ENCODE measurements around the gene SLC4A5.
"Not testable (repeated sequence)": the region's sequence is repeated elsewhere in the genome, so short reads cannot be mapped to it uniquely, and the experiment has no call there.

The SLC4A5 gene

DNA sequence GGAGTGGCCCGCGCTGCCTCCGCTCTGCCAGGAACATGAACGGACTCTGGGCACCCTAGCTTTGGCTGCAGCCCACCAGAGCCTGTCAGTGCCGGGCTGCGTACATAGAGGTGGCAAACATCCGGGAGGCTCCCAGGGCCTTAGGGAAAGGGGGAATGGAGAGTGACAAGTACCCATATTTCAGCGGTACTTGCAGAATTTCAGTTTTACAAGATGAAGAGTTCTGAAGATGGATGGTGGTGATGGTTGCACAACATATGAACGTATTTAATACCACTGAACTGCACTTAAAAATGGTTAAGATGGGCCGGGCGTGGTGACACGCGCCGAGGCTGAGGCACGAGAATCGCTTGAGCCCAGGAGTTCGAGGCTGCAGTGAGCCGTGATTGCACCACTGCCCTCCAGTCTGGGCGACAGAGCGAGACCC lies 143.9 kb downstream of the SLC4A5 start:
- DNase-seq (ENCODE audit: low spot score), result no peak

DNA sequence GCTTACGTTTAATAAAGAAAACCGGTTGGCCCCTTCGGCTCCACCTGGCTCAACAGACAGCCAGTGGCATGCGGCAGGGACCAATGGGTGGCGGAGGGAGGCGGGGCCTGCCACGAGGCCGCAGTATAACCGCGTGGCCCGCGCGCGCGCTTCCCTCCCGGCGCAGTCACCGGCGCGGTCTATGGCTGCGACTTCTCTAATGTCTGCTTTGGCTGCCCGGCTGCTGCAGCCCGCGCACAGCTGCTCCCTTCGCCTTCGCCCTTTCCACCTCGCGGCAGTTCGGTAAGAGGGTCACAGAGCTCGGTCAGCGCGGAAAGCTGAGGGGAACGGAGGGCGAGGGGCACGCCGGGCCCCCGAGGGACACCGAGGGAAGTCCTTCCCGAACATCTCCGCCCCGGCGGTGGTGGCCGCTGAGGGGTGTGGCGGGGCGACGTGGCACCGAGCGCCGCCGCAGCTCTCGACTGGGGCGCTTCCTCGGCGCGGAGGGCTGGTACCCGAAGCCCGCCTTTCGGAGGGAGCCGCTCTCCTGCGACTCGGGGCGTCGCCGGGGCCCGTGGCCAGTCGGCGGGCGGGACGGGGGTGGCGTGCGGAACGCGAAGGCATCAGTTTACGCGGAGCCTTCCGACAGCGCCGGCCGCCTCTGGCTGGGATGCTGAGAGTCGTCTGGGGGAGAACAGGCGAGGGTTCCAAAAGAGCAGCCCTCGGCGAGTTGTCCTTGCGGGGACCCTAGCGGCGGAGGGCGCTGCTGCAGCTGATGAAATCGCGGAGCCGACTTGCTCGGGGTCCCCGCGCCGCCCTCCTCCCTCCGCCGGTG lies 144.5 kb downstream of the SLC4A5 start, which contains the start of gene MTHFD2:
Gene MTHFD2 (plus strand): TSS at position 155 of the 814 bp plus-strand sequence. CDS start 27 bp downstream, at position 182.
- DNase-seq (ENCODE audit: low spot score), result peak; percentile 91

DNA sequence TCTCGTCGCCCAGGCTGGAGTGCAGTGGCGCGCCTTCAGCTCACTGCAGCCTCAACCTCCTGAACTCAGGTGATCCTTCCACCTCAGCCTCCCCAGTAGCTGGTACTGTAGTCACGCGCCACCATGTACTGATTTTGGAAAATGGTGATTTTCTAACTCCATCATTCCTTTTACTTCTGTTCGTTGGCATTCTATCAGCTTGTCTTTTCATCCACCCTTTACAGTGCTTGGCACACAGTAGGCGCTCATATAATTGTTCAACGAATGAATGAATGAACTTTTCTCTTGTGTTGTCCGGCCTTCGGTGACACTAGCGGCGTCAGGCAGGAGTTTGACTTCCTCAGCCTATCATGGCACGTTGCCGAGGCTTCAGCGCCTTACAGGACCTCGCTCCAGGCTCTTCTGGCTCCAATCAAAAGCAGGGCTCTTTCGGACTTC lies 145.2 kb downstream of the SLC4A5 start:
- no peak for DNase-seq (ENCODE audit: low spot score)

DNA sequence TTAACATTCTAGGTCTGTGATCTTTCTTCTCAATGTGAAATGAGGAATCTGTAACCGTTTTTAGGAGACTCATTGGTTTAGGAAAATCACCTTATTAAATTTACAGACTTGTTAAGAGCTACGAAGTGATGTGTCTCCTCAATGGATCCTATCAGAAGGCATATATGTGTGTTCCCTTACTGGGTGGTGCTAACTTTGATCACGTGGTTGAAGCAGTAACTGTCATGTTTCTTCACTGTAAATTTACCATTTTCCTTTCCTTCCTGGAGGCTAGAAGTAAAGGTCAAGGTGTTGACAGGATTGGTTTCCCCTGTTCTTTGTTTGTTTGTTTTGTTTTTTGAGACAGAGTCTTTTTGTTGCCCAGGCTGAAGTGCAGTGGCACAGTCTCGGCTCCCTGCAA lies 146.2 kb downstream of the SLC4A5 start:
- DNase-seq (ENCODE audit: low spot score), result no peak

DNA sequence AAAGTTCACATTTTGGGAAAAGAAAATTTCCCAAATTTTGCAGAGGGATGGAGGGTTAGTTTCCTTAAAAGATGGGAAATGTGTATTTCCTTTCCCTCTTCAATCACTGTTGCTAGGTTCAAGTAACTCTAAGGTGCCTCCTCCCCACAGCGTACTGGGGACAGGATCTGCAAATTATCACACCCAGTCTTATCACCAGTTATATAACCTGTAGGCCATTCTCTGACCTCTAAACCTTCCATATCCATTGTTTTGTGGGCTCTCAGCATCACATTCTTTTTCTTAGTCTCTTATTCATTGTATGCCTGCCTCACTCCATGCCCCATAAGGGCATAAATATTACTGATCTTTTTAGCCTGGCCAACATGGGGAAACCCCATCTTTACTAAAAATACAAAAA lies 148.4 kb downstream of the SLC4A5 start:
- no peak for DNase-seq (ENCODE audit: low spot score)

DNA sequence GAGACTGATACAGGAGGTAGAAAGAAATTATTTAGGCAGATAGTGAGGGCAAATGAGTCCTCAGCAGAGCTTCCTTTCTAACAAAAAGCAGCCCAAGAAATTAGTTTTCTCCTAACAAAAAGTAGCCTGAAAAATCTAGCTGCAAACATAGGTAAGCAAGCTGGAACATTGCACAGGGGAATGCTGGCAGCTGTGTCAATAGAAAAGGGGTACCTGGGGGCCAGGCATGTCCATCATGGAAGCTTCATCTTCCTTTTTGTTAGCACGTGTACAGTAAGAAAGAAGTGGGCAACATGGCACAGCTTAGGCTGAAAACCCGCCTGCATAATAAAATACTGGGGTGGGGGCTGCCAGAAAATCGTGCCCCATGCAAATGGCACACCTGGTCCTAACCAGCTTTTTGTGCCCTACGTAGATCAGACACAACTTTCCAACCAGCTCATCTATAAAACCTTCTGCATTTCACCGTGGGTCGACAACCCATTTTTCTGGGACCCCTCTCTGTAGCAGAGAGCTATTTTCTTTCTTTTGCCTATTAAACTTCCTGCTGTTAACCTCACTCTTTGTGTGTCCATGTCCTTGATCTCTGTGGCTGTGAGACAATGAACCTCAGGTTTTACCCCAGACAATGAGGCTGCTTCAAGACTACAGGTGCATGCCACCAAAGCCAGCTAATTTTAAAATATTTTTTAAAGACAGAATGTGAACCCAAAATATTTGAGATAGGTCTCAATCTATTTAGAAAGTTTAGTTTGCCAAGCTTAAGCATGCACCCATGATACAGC lies 151.4 kb downstream of the SLC4A5 start:
- no peak for DNase-seq (ENCODE audit: low spot score)

DNA sequence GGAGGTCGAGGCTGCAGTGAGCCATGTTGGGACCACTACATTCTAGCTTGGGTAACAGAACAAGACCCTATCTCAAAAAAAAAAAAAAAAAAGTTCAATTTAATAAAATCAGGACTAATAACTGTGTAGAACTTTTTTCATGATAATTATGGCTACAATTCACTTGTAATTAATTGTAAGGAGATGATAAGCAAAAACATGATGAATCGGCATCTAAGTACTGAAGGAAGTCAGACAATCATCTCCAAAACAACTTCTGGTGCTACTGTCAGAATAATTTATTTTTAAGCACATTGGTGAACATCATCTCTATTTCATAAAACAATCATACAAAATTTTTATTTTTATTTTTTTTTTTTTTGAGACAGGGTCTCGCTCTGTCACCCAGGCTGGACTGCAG lies 154.5 kb downstream of the SLC4A5 start:
- no peak for DNase-seq (ENCODE audit: low spot score)

DNA sequence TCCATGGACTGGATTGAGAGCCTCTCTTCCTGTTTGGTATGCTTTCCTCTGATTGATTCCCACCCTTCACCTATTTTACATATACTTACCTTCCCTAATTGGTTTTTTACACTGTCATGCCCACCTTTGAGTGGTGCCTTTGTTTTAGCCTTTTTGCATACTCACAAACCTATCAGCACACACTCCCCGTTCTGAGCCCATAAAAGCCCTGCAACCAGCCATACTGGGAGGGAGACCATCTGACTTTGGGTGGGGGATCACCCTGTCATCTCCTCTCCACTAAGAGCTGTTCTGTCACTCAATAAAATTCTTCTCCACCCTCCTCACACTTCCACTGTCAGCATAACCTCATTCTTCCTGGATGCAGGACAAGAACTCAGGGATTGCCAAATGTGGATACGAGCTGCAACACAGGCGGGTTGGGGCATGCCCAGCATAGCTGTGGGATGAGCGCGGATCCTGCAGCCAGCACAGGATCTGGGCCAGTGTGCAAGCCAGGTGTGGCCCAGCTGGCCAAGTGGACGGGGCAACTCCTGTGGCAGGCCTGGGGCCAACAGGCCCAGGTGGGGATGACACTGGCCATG lies 155.1 kb downstream of the SLC4A5 start:
- DNase-seq (ENCODE audit: low spot score), result no peak

DNA sequence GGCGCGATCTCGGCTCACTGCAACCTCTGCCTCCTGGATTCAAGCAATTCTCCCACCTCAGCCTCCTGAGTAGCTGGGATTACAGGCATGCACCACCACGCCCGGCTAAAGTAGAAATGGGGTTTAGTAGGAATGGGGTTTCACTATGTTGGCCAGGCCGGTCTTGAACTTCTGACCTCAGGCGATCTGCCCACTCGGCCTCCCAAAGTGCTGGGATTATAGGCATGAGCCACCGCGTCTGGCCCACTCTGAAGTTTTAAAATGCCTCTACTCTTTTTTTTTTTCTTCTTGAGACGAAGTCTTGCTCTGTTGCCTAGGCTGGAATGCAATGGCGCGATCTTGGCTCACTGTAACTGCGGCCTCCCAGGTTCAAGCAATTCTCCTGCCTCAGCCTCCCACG lies 156.5 kb downstream of the SLC4A5 start:
- not testable (repeated sequence) for DNase-seq (ENCODE audit: low spot score)

DNA sequence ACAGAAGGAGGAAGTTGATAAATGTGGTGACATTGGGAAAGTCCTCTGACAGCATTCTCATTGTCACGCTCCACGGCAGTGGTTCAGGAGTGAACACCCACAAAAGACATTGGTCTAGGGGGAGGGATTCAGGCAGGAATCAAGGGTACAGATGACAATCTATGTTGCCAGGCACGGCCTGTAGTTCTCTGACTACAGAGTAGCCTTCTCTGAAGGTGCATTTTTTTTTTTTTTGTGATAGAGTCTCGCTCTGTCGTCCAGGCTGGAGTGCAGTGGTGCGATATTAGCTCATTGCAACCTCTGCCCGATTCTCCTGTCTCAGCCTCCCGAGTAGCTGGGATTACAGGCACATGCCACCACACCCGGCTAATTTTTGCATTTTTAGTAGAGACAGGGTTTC lies 157.2 kb downstream of the SLC4A5 start:
- DNase-seq (ENCODE audit: low spot score), result no peak

DNA sequence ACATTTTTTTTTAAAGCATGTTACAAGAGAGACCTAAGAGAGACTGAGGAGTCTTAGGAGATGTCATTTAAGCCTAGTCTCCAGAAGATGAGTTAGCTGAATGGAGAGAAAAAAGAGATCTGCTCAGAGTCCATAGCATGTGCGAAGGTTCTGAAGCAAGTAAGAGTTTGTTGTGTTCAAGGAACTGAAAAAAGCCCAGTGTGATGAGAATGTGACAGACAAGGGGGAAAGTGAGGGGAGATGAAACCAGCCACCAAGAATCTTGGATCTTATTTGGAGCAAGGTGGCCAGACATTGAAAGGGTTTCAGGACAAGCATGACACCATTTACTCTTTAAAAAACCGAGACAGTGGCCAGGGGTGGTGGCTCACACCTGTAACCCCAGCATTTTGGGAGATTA lies 159.3 kb downstream of the SLC4A5 start:
- DNase-seq (ENCODE audit: low spot score), result no peak

DNA sequence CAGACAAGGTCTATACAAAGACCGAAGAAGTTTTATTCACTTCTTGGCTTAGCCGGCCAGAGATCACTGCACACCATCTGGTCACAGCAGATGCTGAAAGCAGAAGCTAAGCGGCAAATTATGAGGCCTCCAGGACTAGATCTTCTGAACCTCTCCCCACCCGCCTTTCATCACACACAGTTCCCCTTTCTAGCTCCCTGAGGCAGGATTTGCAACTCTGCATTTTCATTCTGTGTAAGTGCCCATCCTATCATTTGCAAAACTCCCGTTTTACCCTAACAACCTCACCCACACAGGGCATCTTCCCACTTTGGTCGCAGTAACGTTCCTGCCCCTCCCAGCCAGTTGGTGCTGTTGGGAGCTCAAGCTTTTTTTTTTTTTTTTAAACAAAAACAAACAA lies 161.5 kb downstream of the SLC4A5 start:
- DNase-seq (ENCODE audit: low spot score), result no peak

DNA sequence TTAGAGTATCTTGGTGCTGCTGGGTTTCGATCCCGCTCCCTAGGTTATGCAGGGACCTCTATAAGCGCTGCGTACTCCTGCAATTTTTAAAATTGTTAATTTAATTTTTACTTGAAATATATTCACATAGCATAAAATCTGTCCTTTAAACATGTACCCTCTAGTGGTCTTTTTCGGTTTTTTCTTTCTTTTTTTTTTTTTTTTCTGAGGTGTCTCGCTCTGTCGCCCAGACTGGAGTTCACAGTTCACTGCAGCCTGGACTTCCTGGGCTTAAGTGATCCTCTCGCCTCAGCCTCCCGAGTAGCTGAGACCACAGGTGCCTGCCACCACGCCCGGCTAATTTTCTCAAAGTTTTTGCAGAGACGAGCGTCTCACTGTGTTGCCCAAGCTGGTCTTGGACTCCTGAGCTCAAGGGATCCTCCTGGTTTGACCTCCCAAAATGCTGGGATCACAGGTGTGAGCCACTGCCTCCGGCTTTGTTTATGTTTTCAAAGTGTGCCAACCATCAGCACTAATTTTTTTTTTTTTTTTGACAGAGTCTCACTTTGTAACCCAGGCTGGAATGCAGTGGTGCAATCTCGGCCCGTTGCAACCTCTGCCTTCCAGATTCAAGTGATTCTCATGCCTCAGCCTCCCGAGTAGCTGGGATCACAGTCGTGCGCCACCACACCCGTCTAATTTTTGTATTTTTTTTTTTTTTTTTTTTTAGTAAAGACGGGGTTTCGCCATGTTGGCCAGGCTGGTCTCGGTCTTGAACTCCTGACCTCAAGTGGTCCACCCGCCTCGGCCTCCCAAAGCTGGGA lies 164.0 kb downstream of the SLC4A5 start:
- DNase-seq (ENCODE audit: low spot score), result no peak

DNA sequence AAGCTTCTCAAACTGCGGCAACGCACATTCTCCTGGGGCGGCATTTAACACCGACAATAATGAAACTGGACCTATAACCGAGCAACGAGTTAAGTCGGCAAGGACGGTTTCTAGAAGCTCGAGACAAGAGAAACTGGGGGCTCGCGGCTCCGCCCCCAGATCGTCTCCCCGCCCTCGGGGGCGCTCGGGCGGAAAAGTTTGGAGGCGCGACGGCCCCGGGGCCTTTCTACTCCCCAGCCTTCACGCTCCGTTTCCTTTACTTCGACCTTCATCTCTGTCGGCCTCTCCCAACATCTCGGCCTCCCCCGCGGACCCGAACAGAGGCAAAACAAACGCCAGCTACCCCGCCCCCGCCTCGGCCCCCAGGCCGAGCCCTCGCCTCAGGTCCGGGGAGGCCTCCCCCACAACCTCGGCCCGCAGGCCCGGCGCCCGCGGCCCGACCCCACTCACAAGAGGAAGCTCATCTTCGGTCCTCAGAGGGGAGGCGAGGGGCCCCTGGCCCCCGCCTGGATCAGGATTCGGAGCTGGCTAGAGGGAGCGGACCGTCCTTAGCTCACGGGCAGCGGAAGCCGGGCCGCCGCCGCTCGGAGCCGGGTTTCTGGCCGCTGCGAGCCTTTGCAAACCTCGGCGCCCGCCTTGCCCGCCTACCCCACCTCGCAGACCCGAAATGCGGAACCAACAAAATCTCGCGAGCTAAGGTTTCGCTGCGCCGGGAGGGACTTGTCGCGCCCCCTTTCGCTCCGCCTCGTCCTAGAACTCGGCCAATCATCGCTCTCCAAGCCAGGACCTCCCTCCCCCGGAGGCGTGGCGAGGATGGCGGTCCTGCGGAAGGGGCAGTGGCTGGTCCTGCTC lies 164.8 kb downstream of the SLC4A5 start, which contains the start of gene MOB1A:
Gene MOB1A (minus strand): TSS at position 669 of the 852 bp plus-strand sequence. CDS start 205 bp downstream, at position 464.
- DNase-seq (ENCODE audit: low spot score), result peak; percentile 90

DNA sequence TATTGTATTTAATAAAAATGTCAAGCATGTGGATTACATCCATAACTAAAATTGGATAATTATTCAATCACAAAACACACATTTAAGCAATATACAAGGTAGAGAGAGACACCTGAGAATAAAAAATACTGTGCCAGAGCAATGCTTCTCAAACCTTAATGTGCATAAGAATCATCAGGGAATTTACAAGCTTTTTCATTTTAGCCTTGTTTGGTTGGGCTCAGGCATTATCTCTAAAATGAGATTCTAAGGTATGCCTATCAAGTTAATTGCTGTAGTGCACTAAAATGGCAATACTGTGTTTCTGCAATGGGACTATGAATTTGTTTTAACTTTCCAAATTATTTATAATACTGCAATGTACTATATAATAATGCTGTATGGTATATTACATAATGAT lies 165.5 kb downstream of the SLC4A5 start:
- DNase-seq (ENCODE audit: low spot score), result no peak

DNA sequence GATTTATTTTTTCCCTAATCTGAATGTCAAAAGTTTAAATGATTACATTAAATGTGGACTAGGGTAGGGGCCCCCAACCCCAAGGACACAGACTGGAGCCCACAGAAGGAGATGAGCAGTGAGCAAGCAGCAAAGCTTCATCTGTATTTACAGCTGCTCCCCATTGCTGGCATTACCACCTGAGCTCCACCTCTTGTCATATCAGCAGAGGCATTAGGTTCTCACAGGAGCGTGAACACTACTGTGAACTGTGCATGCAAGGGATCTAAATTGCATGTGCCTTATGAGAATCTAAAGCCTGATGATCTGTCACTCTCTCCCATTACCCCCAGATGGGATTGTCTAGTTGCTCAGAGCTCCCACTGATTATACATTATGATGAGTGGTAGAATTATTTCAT lies 168.3 kb downstream of the SLC4A5 start:
- no peak for DNase-seq (ENCODE audit: low spot score)

DNA sequence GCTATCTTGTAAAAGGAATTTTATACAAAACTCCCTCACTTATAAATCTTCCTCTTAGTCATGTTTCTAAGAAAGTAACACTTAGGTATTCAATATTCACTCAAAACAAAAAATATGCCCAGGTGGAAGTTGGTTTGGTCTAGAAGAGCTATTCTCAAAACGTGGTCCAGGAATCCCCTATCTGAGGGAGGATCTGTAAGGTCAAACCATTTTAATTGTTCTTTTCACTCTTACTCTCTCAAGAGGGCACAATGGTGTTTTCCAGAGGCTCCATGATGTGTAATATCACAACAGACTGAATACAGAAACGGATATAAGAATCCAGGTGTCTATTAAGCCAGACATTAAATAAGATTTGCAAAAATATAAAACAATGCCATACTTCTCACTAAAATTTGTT lies 174.5 kb downstream of the SLC4A5 start:
- no peak for DNase-seq (ENCODE audit: low spot score)

Data from HuH-7.5 (cell line).